HL-60/S4 treated with phorbol 12-myristate 13-acetate at 8.2 ng/mL for 4 days and 3 days (cell line): Measurements from ENCODE around the gene TMEM179B.
"Not testable (repeated sequence)": the region's sequence is repeated elsewhere in the genome, so short reads cannot be mapped to it uniquely, and the experiment has no call there.

Source experiments
- in situ Hi-C: fragments of 300-500 bp; cut with MboI; formaldehyde crosslinking; loops from 2 replicates; pipeline ENCODE4 v1.15.0; 2022; ENCODE audit warnings: low sequenced_read_pairs

TMEM179B gene

DNA sequence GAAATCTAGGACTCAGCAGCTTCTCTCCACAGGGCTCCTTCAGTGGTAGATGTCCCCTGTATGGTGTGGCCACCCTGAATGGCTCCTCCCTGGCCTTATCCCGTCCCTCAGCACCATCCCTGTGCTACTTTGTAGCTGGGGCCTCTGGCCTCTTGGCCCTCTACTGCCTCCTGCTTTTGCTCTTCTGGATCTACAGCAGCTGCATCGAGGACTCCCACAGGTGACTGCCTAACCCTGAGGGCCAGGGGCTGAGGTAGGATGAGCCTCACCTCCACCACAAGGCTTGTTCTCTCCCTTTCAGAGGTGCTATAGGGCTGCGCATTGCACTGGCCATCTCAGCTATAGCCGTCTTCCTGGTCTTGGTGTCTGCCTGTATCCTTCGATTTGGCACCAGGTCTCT lies 1.8 kb downstream of the TMEM179B start:
- in situ Hi-C loops: no loop called here

DNA sequence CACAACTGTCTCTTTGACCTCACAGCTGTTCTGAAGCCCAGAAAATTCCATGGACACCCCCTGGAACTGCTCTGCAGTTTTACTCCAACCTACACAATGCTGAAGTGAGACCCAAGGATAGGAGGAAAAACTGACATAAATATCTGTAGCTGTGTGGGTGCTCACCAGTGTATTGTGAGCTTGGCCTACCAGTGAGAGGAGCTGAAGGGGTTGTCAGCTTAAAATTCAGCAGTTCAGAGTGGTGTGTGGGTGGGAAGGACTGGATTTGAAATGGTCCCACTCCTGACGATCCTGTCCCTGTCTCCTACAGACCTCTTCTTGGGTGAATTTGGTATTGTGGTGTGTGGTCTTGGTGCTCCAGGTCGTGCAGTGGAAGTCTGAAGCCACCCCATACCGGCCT lies 2.4 kb downstream of the TMEM179B start:
- in situ Hi-C loops: no loop called here

DNA sequence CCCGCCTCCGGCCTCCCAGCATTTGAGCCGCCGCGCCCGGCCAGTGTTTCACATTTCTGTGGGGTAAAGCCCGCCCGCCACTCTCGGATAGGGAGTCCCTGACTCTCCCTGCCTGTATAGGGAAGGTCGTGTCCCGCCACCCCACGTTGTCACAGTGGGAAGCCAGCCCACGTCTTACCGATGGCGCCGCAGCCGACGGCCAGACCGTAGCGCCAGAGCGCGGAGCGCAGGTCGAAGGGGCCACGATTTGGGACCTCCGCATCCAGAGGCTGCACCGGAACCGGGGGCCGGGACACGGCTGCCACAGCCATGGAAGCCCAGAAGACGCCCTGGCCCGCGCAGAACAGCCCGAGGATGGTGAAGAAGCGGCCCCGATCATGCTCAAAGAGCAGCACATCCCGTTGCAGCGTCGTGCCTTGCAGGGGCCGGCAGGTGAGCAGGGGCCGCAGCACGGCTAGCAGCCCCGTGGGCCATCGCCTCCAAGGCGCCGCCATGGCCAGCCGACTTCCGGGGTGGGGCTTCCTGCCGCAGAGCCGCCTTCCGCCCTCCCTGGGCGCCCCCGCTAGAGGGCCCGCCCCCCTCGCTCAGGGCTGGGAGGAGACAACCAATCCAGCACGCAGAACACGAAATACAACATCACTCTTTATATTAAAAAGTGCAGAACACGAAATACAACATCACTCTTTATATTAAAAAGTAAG lies 4.4 kb downstream of the TMEM179B start, which contains the start of gene TMEM223:
TMEM223 (minus strand) TSS at position 506 of the 701 bp plus-strand sequence; CDS start at position 494, 12 bp downstream.
- in situ Hi-C loops: no loop called here

DNA sequence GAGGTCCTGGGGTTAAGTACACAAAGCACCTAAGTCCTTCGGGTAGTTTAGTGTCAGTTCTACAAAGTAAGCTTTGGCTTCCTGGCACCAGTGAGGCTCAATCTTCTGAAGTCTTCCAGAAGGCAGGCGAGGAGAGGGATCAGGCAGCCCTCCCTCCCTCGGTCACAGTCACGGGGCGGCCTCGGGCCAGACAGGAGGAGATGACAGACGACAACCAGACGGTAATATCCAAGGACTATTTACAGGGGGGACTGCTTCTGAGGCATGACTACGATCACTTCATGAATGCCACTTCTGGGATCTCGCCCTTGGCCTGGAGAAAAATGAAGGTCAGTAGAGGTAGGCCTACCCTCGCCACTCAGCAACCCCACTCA lies 5.0 kb downstream of the TMEM179B start:
- in situ Hi-C loops: no loop called here

DNA sequence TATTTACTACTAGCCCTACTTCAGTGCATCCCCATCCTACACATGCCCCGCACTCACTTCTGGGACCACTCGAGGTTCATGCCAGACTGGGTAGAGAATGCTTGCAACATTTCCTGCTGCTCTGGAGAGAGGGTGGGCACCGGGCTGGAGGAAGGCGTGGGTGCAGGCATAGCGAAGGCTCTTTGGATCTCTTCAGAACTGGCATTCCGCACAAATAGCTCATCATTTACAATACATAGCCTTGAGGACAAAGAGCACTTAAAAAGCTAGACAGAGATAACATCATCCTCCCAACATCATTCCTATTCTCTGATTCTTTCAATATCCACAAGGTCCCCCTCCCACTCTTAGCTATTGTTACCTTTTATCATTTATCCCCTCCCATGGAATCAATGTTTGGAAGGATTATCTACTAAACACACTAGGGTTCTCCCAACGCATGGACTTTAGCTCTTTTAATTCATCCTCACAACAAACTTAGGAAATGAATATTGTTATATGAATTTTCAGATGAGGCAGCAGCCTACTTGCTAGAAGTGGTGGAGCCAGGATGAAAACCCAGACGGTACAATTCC lies 7.1 kb downstream of the TMEM179B start:
- in situ Hi-C loops: no loop called here

DNA sequence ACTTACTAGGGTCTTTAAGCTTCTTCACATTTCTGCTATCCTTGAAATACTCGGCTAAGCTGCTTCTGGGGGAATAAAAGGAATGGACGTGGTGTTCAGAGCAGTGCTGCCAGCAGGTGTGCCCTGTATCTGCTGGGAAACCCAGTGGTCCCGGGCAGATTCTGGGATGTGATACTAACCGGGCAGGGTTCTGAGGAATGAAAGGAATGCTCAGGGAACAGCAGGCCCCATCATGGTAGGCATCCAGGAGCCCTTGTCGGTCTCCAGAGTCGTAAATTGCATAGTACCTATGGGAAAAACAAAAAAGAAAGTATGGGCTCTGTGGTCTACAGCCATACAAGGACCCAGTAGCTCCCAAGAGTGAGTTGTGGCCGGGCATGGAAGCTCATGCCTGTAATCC lies 9.1 kb downstream of the TMEM179B start:
- in situ Hi-C loops: no loop called here

DNA sequence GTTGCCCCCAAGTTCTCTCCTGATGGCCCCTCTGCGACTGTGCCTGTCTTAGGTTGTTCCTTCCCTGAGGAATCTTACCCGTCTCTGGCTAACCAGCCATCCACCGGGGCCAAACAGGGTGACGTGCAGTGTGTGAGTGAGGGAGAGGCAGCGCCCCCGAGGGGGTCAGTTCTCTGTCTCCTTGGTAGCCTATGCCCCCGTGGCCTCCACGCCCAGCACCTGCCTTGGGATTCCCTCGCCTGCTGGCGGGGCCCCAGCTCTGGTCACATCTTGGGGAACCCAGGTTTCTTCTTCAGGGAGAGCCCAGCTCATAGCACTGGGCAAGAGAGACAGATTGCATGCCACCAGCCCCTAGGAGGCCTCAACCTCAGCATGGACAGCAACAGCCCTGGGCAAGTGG lies 12.3 kb downstream of the TMEM179B start:
- in situ Hi-C loops: no loop called here

DNA sequence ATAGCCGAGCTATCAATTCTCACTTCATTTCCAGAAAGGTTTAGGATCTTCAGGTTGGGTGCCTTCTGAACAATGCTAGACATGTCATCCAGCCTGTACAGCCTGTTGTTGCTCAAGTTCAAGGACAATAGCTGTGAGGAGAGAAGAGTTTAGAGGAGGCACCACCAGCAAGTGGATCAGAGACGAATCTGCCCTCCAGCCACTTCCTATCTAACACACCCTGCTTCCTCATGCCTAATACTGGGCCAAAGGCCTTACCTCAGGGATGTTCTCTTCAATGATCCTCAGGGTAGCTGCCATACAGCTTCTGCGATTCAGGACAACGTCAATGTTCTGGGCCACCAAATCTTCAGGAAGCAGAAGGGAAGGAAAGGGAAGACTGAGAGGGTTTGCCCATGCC lies 13.9 kb downstream of the TMEM179B start:
- in situ Hi-C loops: no loop called here

DNA sequence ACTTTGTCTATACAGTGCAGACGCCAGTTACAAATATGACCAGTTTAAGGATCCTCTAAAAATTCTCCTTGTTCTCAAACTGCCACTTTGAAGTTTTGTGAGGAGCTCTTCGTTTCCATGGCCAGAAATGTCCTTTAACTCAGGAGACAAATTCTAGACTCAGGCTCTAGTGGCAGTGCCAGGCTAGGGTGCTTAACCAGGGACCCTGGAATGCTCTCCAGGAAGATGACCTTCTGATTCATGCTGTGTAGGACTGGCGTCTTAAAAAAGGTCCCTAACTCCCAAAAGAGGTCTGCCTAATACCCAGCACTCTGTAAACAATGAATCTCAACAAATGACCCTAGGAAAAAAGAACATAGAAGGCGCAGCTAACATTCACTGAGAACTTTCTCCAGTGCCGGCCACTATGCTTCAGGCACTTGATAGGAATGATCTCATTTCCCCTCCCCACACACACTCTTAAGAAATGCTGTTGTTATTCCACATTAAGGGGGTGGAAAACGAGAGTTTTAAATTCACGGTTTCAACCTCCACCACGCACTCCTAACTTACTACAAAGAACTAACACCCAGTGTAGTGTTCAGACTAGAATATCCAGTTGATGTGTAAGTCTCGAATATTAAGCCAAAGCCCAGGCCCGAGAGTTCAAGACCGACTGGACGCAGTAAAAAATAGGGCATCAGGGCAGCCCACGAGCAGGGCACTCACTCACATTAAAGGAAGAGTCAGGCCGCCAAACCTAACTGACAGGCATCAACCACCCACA lies 17.3 kb downstream of the TMEM179B start:
- in situ Hi-C loops: no loop called here

DNA sequence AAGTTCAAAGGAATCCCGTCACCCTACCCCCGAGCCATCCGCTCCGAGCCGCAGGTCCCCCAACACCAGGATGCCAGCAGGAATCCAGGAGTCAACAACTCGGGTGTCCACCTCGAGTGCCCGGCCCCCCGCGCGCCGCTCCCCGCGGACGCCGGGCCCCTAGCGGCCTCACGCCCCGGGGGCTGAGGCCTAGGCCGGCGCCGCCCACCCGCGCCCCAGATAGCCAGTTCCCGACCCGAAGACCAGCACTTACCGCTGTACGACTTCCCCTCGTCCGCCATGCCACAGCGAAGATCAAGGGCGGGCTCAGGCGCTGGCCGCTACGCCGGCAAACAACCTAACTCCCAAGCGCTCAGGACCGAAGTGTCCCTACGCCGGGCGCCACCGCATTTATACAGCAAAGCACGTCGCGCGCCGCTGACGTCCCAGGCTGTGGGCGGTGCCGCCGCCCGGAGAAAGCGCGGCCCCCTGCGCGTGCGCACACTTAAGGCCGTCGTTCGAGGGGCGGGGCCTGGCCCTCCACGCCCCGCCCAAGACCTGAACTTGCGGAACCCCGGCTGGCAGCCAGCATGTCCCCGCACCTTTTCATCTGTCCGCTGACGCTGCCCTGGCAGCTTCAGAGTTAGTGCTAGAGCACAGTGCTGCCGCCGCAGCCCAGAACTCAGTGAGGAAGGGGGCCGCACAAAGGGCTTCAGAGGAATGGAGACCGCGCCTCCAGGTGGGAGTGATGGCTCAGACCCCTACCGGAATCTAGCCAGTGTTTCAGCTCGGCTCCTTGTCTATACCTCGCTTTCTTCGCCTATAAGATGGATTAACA lies 18.1 kb downstream of the TMEM179B start, which contains the start of gene NXF1:
NXF1 (minus strand) TSS at position 365 of the 817 bp plus-strand sequence; CDS start at position 281, 84 bp downstream.
- in situ Hi-C loops: no loop called here

DNA sequence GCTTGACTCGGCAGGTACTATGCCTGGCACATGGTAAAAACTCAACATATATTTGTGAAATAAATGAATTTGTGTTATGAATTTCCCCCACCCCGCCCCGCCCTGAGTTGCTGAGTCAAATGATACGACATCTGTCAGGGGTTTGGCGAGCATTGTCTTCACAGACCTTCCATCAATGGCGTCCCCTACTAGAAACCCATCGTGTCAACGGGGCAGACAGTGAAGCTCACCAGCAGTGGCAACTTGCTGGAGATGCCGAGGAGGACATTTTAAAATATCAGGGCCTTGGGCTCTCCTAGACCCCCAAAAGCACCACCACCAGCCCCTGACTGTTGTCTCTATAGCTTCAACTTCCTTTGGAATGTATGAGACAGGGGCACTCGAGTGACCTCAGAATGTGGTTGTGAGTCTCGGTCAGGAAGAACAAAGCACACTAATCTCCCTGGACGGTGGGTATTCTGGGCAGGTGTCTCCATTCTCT lies 18.8 kb downstream of the TMEM179B start:
- in situ Hi-C loops: no loop called here

DNA sequence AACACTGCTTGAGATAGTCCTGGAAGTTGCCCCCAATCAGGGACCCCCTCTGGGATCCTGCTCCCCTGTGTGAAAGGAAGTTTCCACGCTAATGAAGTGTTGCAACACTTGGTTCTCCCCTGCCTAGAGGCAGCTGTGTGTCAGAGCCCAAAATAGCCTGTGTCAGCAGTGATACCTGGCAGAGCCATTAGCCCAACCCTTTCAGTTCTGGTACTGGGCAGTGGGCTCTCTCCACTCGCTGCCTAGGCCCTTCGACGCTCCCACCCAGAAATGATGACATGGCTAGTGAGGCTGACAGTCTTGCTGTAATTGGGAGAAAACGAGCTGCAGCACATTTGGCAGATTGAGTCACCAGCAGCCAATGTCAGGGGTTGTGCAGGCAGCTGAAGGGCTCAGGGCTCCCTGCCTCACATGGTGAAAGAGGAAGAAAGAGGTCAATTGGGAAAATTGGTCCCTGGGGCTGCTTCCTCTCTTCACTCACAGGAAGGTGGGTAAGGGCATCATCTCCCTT lies 19.5 kb downstream of the TMEM179B start:
- in situ Hi-C loops: no loop called here

DNA sequence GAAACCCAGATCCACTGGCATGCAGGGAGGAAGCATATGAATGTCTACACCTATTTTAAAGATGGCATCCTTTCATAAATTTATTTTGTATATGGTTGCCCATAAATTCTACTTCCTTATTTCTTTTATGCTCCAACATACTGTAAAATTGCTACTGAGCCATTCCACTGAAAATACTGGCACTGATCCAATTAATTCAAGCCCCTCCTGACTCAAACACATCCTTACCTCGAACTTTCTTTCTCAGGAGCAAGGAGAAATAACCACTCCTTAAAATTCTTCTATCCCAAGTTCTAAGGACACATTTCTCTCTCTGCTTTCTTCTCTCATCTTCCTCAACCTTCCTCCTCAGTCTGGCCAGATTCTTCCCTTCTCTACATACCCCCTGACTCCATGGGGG lies 23.5 kb downstream of the TMEM179B start:
- in situ Hi-C loops: no loop called here

DNA sequence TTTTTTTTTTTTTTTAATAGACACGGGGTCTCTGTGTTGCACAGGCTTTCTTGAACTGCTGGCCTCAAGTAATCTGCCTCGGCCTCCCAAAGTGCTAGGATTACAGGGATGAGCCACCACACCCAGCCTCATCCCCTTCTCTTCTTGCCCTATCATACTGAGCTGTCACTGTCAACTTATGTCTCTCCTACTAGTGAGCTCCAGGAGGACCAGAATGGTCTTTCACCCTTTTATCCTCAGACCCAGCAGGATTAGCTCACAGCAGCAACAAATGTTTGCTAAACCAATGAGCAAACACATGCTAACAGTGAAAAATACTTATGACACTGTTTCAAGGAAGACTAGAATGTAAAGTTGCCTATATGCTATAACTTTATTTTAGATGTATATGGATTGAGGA lies 24.5 kb downstream of the TMEM179B start:
- in situ Hi-C loops: no loop called here

DNA sequence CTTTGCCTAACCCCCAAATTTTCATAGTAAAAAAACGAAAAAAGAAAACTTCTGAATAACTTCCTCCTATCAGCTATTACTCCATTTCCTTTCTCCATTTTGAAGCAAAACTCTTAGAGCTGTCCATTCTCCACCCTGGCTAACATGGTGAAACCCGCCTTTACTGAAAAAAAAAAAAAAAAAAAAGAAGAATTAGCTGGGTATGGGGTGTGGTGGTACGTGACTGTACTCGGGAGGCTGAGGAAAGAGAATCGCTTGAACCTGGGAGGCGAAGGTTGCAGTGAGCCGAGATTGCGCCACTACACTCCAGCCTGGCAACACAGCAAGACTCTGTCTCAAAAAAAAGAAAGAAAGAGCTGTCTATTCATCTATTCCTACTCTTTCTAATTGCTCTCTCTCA lies 29.4 kb downstream of the TMEM179B start:
- in situ Hi-C loops: no loop called here

DNA sequence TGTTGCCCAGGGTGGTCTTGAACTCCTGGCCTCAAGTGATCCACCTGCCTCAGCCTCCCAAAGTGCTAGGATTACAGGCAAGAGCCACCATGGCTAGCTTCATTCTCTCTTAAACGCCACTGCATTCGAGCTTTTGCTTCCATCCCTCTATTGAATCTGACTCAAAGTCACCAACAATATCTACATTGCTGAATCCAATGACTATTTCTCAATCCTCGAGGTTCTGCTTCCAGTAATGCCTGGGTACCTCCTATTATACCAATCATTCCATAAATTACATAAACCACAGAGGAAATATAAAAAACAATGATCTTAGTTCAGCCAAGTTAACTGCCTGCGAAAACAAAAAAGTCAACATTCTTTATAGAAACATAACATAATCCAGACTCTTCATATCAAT lies 29.9 kb downstream of the TMEM179B start:
- in situ Hi-C loops: no loop called here

DNA sequence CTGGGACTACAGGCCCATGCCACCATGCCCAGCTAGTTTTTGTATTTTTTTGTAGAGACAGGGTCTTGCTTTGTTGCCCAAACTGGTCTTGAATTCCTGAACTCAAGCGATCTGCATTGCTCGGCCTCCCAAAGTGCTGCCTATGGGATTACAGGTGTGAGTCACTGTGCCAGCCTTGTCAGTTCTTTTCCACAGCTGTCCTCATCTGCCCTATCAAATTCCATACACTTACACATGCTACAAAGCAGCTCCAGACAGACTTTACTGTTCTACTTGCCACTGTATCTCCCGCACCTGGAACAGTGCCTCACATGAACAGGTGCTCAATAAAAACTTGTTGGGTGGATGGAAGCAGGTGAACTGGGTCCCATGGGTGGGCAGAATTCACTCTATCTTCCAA lies 36.5 kb downstream of the TMEM179B start:
- in situ Hi-C loops: no loop called here

DNA sequence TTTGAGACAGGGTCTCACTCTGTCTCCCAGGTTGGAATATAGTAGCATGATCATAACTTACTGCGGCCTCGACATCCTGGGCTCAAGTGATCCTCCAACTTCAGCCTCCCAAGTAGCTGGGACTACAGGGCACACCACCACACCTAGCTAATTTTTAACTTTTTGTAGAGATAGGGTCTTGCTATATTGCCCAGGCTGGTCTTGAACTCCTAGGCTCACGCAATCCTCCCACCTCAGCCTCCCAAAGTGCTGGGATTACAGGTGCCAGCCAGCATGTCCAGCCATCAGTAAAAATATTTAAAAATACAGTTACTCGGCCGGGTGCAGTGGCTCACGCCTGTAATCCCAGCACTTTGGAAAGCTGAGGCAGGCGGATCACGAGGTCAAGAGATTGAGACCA lies 40.9 kb downstream of the TMEM179B start:
- in situ Hi-C loops: not testable (repeated sequence)

DNA sequence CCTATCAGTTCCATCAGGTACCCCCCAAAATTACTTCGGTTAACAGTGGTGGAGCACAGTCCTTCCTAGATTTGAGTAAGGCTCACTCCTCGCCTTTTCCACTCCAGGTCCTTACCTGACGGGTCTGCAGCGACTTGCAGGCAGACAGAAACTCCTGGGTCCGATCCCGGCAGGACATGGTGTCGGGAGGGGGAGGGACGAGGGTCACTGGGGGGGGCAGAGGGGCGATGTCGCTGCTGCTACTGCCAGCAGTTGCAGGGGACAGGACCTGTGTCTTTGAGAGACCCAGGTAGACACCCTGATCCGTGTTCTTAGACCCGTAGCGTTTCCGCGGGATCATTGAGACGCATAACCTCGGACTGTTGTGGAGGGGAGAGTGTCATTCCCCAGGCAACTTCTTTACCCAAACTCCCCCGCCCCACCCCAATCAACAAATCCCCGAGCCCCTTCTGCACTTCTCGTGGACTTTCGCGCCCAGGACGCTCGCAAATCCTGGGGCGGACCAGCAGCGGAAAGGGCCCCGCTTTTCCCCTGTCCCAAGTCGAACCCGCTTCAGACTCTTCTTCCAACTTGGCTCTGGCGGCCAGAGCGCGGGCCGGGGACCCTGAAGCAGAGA lies 43.8 kb downstream of the TMEM179B start:
- in situ Hi-C loops: no loop called here
